ENCODE measurements around the gene PTGDR.

The PTGDR gene

GRCh38 chr14:52268279-52269061, 972 bp downstream of the PTGDR start:
- H3K36me3 ChIP-seq: peaks cover 0 to 32% (median 25%) of the 10 kb centered on the region in 11 experiments; a peak in 19 of 22 replicates
- H3K27me3 ChIP-seq: peaks cover 41 to 51% (median 45%) of the 10 kb centered on the region in 11 experiments
- no peak for TF ChIP-seq Cebpa-rat (IDR thresholded peaks at IDR 0.05)
- peaks cover 15 to 22% (median 20%) of the 10 kb centered on the region in 10 experiments; a peak in 19 of 20 replicates for H3K4me1 ChIP-seq
- no peak overlapping the region for H3K9ac ChIP-seq
- no peak overlapping the region for H3K27ac ChIP-seq
- peaks cover 60 to 71% (median 67%) of the 10 kb centered on the region in 11 experiments for H3K9me3 ChIP-seq (replicated peaks in 1 of 11)
- no peak overlapping the region; a peak in 2 of 22 replicates for H3K4me2 ChIP-seq
- no peaks in the 10 kb centered on the region; a peak in 1 of 22 replicates for H4K20me1 ChIP-seq
- peak overlapping the region in 9 of 10 experiments; percentile 26 to 56 (median 42); a peak in 18 of 20 replicates for H3K4me3 ChIP-seq

GRCh38 chr14:52269100-52269499, 1.6 kb downstream of the PTGDR start:
- TF ChIP-seq Cebpa-rat (IDR thresholded peaks at IDR 0.05): no peak
- Histone ChIP-seq H3K4me1 (peaks cover 15 to 22% (median 20%) of the 10 kb centered on the region in 10 experiments; a peak in 19 of 20 replicates), H3K9ac (no peak overlapping the region), H3K36me3 (peaks cover 0 to 32% (median 25%) of the 10 kb centered on the region in 11 experiments; a peak in 19 of 22 replicates), H3K9me3 (replicated peaks in 1 of 11) (peaks cover 54 to 65% (median 61%) of the 10 kb centered on the region in 11 experiments), H4K20me1 (no peaks in the 10 kb centered on the region; a peak in 1 of 22 replicates), H3K4me3 (peak overlapping the region in 7 of 10 experiments; percentile 26 to 56 (median 43); a peak in 10 of 20 replicates), H3K27ac (no peak overlapping the region), H3K4me2 (no peak overlapping the region), H3K27me3 (peaks cover 41 to 51% (median 45%) of the 10 kb centered on the region in 11 experiments)

GRCh38 chr14:52269982-52270381, 2.5 kb downstream of the PTGDR start:
- Histone ChIP-seq H3K9ac (no peak overlapping the region), H3K4me1 (peaks cover 13 to 20% (median 19%) of the 10 kb centered on the region in 10 experiments; a peak in 19 of 20 replicates), H3K36me3 (peaks cover 0 to 32% (median 25%) of the 10 kb centered on the region in 11 experiments; a peak in 19 of 22 replicates), H3K4me3 (0 out of 20 replicates have a peak overlapping the region, but pooled peaks of 1 of the 10 experiments have one; percentile 42), H3K27ac (no peak overlapping the region), H3K27me3 (peaks cover 41 to 51% (median 45%) of the 10 kb centered on the region in 11 experiments), H4K20me1 (no peaks in the 10 kb centered on the region; a peak in 1 of 22 replicates), H3K4me2 (no peak overlapping the region), H3K9me3 (replicated peaks in 1 of 11) (peaks cover 45 to 56% (median 52%) of the 10 kb centered on the region in 11 experiments)
- TF ChIP-seq Cebpa-rat (IDR thresholded peaks at IDR 0.05): no peak

- Histone ChIP-seq H3K4me3 (no peak overlapping the region), H3K27ac (no peak overlapping the region), H3K27me3 (peaks cover 41 to 46% (median 44%) of the 10 kb centered on the region in 11 experiments), H3K36me3 (peaks cover 0 to 32% (median 25%) of the 10 kb centered on the region in 11 experiments; a peak in 18 of 22 replicates), H3K4me2 (no peak overlapping the region), H4K20me1 (no peaks in the 10 kb centered on the region; a peak in 1 of 22 replicates), H3K9me3 (replicated peaks in 1 of 11) (peaks cover 34 to 40% (median 38%) of the 10 kb centered on the region in 11 experiments), H3K4me1 (peaks cover 0 to 5% (median 4%) of the 10 kb centered on the region in 10 experiments; a peak in 9 of 20 replicates), H3K9ac (no peak overlapping the region)
- TF ChIP-seq Cebpa-rat (IDR thresholded peaks at IDR 0.05): no peak
These were observed 4.0 kb downstream of the PTGDR start for GRCh38 chr14:52271538-52271937.

GRCh38 chr14:52272375-52272774, 4.9 kb downstream of the PTGDR start:
- no peak for TF ChIP-seq Cebpa-rat (IDR thresholded peaks at IDR 0.05)

GRCh38 chr14:52275372-52275771, 7.9 kb downstream of the PTGDR start:
- Histone ChIP-seq H3K9ac (no peak overlapping the region), H3K4me3 (no peak overlapping the region), H3K36me3 (no peaks in the 10 kb centered on the region), H3K4me1 (peaks cover 9 to 20% (median 15%) of the 10 kb centered on the region in 10 experiments; a peak in 18 of 20 replicates), H3K27ac (no peak overlapping the region), H3K27me3 (peaks cover 3 to 8% (median 6%) of the 10 kb centered on the region in 11 experiments; a peak in 21 of 22 replicates), H3K4me2 (no peak overlapping the region), H4K20me1 (no peaks in the 10 kb centered on the region), H3K9me3 (replicated peaks in 1 of 11) (peaks cover 0 to 10% (median 5%) of the 10 kb centered on the region in 11 experiments; a peak in 11 of 22 replicates)
- no peak for TF ChIP-seq Cebpa-rat (IDR thresholded peaks at IDR 0.05)

More at GRCh38 chr14:52272375-52272774, 4.9 kb downstream of the PTGDR start:
- H3K4me1 ChIP-seq: peaks cover 0 to 4% (median 0%) of the 10 kb centered on the region in 10 experiments; a peak in 1 of 20 replicates
- no peak overlapping the region for H3K9ac ChIP-seq
- no peaks in the 10 kb centered on the region; a peak in 1 of 22 replicates for H4K20me1 ChIP-seq
- H3K9me3 ChIP-seq (replicated peaks in 1 of 11): peaks cover 26 to 32% (median 30%) of the 10 kb centered on the region in 11 experiments
- H3K27ac ChIP-seq: no peak overlapping the region
- peaks cover 33 to 38% (median 36%) of the 10 kb centered on the region in 11 experiments for H3K27me3 ChIP-seq
- H3K4me2 ChIP-seq: no peak overlapping the region
- no peak overlapping the region for H3K4me3 ChIP-seq
- peaks cover 0 to 23% (median 21%) of the 10 kb centered on the region in 11 experiments; a peak in 18 of 22 replicates for H3K36me3 ChIP-seq

GRCh38 chr14:52277552-52277951, 10.1 kb downstream of the PTGDR start:
- Histone ChIP-seq H3K4me2 (no peak overlapping the region), H3K4me1 (peaks cover 9 to 31% (median 23%) of the 10 kb centered on the region in 10 experiments; a peak in 18 of 20 replicates), H3K4me3 (no peak overlapping the region), H3K9me3 (replicated peaks in 1 of 11) (peaks cover 0 to 23% (median 6%) of the 10 kb centered on the region in 11 experiments; a peak in 9 of 22 replicates), H3K27ac (no peak overlapping the region), H3K27me3 (no peaks in the 10 kb centered on the region), H4K20me1 (no peaks in the 10 kb centered on the region), H3K9ac (no peak overlapping the region), H3K36me3 (no peaks in the 10 kb centered on the region)
- no peak for TF ChIP-seq Cebpa-rat (IDR thresholded peaks at IDR 0.05)

GRCh38 chr14:52279408-52279807, 11.9 kb downstream of the PTGDR start:
- peaks cover 0 to 35% (median 7%) of the 10 kb centered on the region in 11 experiments; a peak in 10 of 22 replicates for H3K9me3 ChIP-seq (replicated peaks in 1 of 11)
- peak overlapping the region; percentile 35 to 84 (median 73); a peak in 21 of 22 replicates for H3K4me2 ChIP-seq
- peak in 5 of 11 experiments; percentile 15 to 68 (median 43); a peak in 3 of 22 replicates for TF ChIP-seq Cebpa-rat (IDR thresholded peaks at IDR 0.05)
- no peaks in the 10 kb centered on the region for H4K20me1 ChIP-seq
- H3K27ac ChIP-seq: peak overlapping the region in 9 of 11 experiments; percentile 33 to 79 (median 69); a peak in 17 of 22 replicates
- no peaks in the 10 kb centered on the region for H3K36me3 ChIP-seq
- peak overlapping the region in 3 of 11 experiments; percentile 36 to 50 (median 40); a peak in 4 of 22 replicates for H3K9ac ChIP-seq
- H3K4me1 ChIP-seq: peaks cover 9 to 31% (median 23%) of the 10 kb centered on the region in 10 experiments; a peak in 18 of 20 replicates
- no peaks in the 10 kb centered on the region for H3K27me3 ChIP-seq
- H3K4me3 ChIP-seq: peak overlapping the region in 2 of 10 experiments; percentile 25 to 34; a peak in 3 of 20 replicates
